Measurements from ENCODE around the gene PRR20G. TPM values are rescaled to one million over a fixed set of nuclear protein-coding genes. Genes with fewer than 3 reads are reported as not detected.

Gene PRR20G
- total and polyA plus RNA-seq, 2 donors (not counting 3 experiments of a cell fraction or from before 2014, with no cell fraction given), result not detected

Small RNA genes within 50 kb of the gene (small RNA-seq; reads per million reads assigned to genes)
- not detected for gene RNU6-1047P (ENCODE audit: insufficient read depth, insufficient read length, low read depth, low replicate concordance)

Other genes with a start within 250 kb of the PRR20G start
- not detected in 2 replicates for gene PRR23E, start 94.9 kb downstream of the PRR20G start, total RNA-seq
- not detected in 2 replicates for gene PRR23E, start 94.9 kb downstream of the PRR20G start, polyA plus RNA-seq